B cell (primary cell): ENCODE results near the gene TXK. TPM values are rescaled to one million over a fixed set of nuclear protein-coding genes. Genes with fewer than 3 reads are reported as not detected.

ENCODE experiments used
- ATAC-seq: fragments of 200-7000 bp; cut with Tn5 transposase; one replicate; pipeline ENCODE4 v1.10.0; 2021; ENCODE audit warnings: low read depth, mild to moderate bottlenecking, moderate number of reproducible peaks, moderate library complexity
- CTCF ChIA-PET: fragments of 350-600 bp; sonication (Branson Sonifier 250); formaldehyde crosslinking; loops from one replicate; lab custom pipeline; 2021; ENCODE audit warnings: antibody characterized with exemption, inconsistent platforms; lab: Charles Lee
- POLR2A ChIA-PET: fragments of 350-600 bp; sonication (Branson Sonifier 250); formaldehyde crosslinking; loops from one replicate; lab custom pipeline; 2021; ENCODE audit warnings: antibody characterized with exemption; lab: Charles Lee
- DNase-seq: peaks from one replicate; pipeline ENCODE4 v3.0.0; 2013
- H2AFZ ChIP-seq: 2 replicates; pipeline ENCODE4 v1.6.1; 2012; ENCODE audit warnings: mild to moderate bottlenecking, low read depth, low read length; ENCODE audit not compliant: insufficient read depth, poor library complexity, severe bottlenecking
- H3K27ac ChIP-seq, 2 donors: 1 replicate in 1 of 2; 2 replicates in 1 of 2; pipeline ENCODE4 v1.5.1; 2012 to 2013; ENCODE audit warnings: low read length in 2 of 2, mild to moderate bottlenecking in 2 of 2, moderate library complexity in 1 of 2
- H3K27me3 ChIP-seq, 4 experiments: fragments of 200-600 bp in 1 of 4; sonication (generic) in 1 of 4; replicated peaks in 1 of 4; 1 replicate in 2 of 4; 2 replicates in 2 of 4; pipeline versions ENCODE4 v1.6.1 to v1.7.0; 2013 to 2016; ENCODE audit warnings: low read length in 3 of 4, mild to moderate bottlenecking in 2 of 4, mixed read lengths in 1 of 4, moderate library complexity in 1 of 4; ENCODE audit not compliant: insufficient read depth in 4 of 4, control insufficient read depth in 3 of 4; ENCODE audit errors: control extremely low read depth in 1 of 4
- H3K36me3 ChIP-seq, 2 experiments: replicated peaks in 1 of 2; 1 replicate in 1 of 2; 2 replicates in 1 of 2; pipeline versions ENCODE4 v1.6.1 to v1.7.1; 2013; ENCODE audit warnings: low read length in 1 of 2; ENCODE audit not compliant: insufficient read depth in 2 of 2, control insufficient read depth in 1 of 2; ENCODE audit errors: control extremely low read depth in 1 of 2, extremely low read depth in 1 of 2
- H3K4me1 ChIP-seq, 2 donors: fragments of 200-600 bp in 1 of 2; sonication (generic) in 1 of 2; 1 replicate in 1 of 2; 2 replicates in 1 of 2; pipeline versions ENCODE4 v1.5.1 to v1.6.1; 2013 to 2017; ENCODE audit warnings: low read length in 2 of 2; ENCODE audit not compliant: control insufficient read depth in 2 of 2, insufficient read depth in 2 of 2
- H3K4me2 ChIP-seq: replicated peaks from 2 replicates; pipeline ENCODE3; 2012; ENCODE audit warnings: mild to moderate bottlenecking, low read depth, low read length; ENCODE audit not compliant: poor library complexity, severe bottlenecking
- H3K4me3 ChIP-seq, 5 experiments: fragments of 200-600 bp in 1 of 5; sonication (generic) in 1 of 5; 1 replicate in 3 of 5; 2 replicates in 2 of 5; pipeline versions ENCODE4 v1.5.1 to v1.7.0; 2011 to 2016; ENCODE audit warnings: low read length in 4 of 5, mild to moderate bottlenecking in 4 of 5, low read depth in 2 of 5, control low read depth in 1 of 5, moderate library complexity in 1 of 5; ENCODE audit not compliant: insufficient read depth in 1 of 5; ENCODE audit errors: control extremely low read depth in 1 of 5, extremely low read depth in 1 of 5
- H3K79me2 ChIP-seq: fragments of 200-600 bp; sonication (generic); one replicate; pipeline ENCODE4 v1.6.0; 2016; ENCODE audit warnings: low read length; ENCODE audit not compliant: control insufficient read depth, insufficient read depth
- H3K9ac ChIP-seq: fragments of 200-600 bp; sonication (generic); 2 replicates; pipeline ENCODE4 v1.6.1; 2017; ENCODE audit warnings: mild to moderate bottlenecking, low read length, moderate library complexity
- H3K9me3 ChIP-seq, 3 donors: one replicate each; pipeline versions ENCODE4 v1.6.1 to v1.7.1; 2013; ENCODE audit warnings: low read length in 2 of 3; ENCODE audit not compliant: control insufficient read depth in 2 of 3, insufficient read depth in 1 of 3; ENCODE audit errors: control extremely low read depth in 1 of 3
- H4K20me1 ChIP-seq: 2 replicates; pipeline ENCODE4 v1.6.0; 2012; ENCODE audit warnings: mild to moderate bottlenecking, low read length; ENCODE audit not compliant: insufficient read depth, control insufficient read depth, poor library complexity, severe bottlenecking
- H3K27ac Mint-ChIP-seq: one replicate; pipeline ENCODE4 v1.8.0; 2021; ENCODE audit warnings: mixed read lengths
- H3K27me3 Mint-ChIP-seq: one replicate; pipeline ENCODE4 v1.8.0; 2021; ENCODE audit warnings: mixed read lengths
- H3K4me1 Mint-ChIP-seq: one replicate; pipeline ENCODE4 v1.8.0; 2021; ENCODE audit warnings: mixed read lengths
- H3K4me3 Mint-ChIP-seq: one replicate; pipeline ENCODE4 v1.8.0; 2021; ENCODE audit warnings: mixed read lengths
- H3K9me3 Mint-ChIP-seq: one replicate; pipeline ENCODE4 v1.8.0; 2022; ENCODE audit warnings: mixed read lengths; ENCODE audit not compliant: insufficient read depth
- CTCF ChIP-seq: fragments of 200-600 bp; IDR thresholded peaks from one replicate; pipeline ENCODE4 v1.8.0; 2022; ENCODE audit warnings: antibody characterized with exemption, mild to moderate bottlenecking
- EZH2 ChIP-seq: IDR thresholded peaks from 2 replicates; pipeline ENCODE4 v1.6.1; 2012; ENCODE audit warnings: borderline replicate concordance, low read depth, mild to moderate bottlenecking, moderate library complexity, low read length; ENCODE audit not compliant: insufficient read depth, poor library complexity, severe bottlenecking
- WGBS: methylation state at CpG from one replicate; pipeline ENCODE4 v1.1.5; 2013; ENCODE audit warnings: missing lambda C conversion rate; ENCODE audit not compliant: insufficient coverage; 5-methylcytosine and 5-hydroxymethylcytosine counted together
- intact Hi-C: fragments of 100-400 bp; cut with micrococcal nuclease; formaldehyde crosslinking; loops from one replicate; pipeline ENCODE4 v1.10.0; 2022
- polyA plus RNA-seq: library from polyadenylated mRNA; depleted of rRNA; stranded (reverse); fragments of >200 nt; gene quantifications from 2 replicates; pipeline ENCODE4 v1.2.3, GENCODE V29; 2012
- total RNA-seq, 2 donors: library from RNA; stranded (reverse); fragments of 120-200 nt in 1 of 2; gene quantifications; 1 replicate in 1 of 2; 2 replicates in 1 of 2; pipeline versions ENCODE4 v1.2.3 to v1.2.4, GENCODE V29; 2013 to 2022

The TXK gene
- total and polyA plus RNA-seq, 2 donors (not counting 1 experiment from before 2014, with no cell fraction given) = 0.79 to 1.1 TPM

GRCh38 chr4:48147621-48148020 lies 13.6 kb upstream of the TXK start:
- DNase-seq (no peak), ATAC-seq (no peak)
- CTCF ChIA-PET = no interaction called here
- Histone ChIP-seq H3K4me2 (no peak overlapping the region), H3K4me3 (no peak overlapping the region), H3K27ac (no peak overlapping the region), H3K27me3 (no peaks in the 10 kb centered on the region), H3K9ac (no peak overlapping the region), H4K20me1 (no peaks in the 10 kb centered on the region), H3K36me3 (peaks cover 0 to 25% of the 10 kb centered on the region in 2 experiments), H3K9me3 (no peaks in the 10 kb centered on the region), H3K4me1 (no peaks in the 10 kb centered on the region), H2AFZ (no peak overlapping the region), H3K79me2 (no peaks in the 10 kb centered on the region)
- POLR2A ChIA-PET = no interaction called here
- no peaks in the 10 kb centered on the region for H3K4me1 Mint-ChIP-seq
- TF ChIP-seq CTCF = no peak
- TF ChIP-seq EZH2 = no peak
- intact Hi-C loops = loop anchor here (10.0 kb wide), 1 partner anchor 47 kb away; no protein-coding TSS in a partner anchor
- no peak overlapping the region for H3K4me3 Mint-ChIP-seq
- WGBS = no CpG with 5 or more reads among the region's 1 CpG
- H3K9me3 Mint-ChIP-seq = no peaks in the 10 kb centered on the region
- no peak overlapping the region for H3K27ac Mint-ChIP-seq
- no peaks in the 10 kb centered on the region for H3K27me3 Mint-ChIP-seq

GRCh38 chr4:48141048-48141447 lies 7.0 kb upstream of the TXK start:
- ATAC-seq (peak; percentile 37), DNase-seq (peak; percentile 53)
- H3K27ac ChIP-seq = no peak overlapping the region
- intact Hi-C loops = loop anchor here (1.0 to 10.0 kb wide), 4 partner anchors 14 to 131 kb away; no protein-coding TSS in a partner anchor
- H3K4me3 ChIP-seq = no peak overlapping the region
- ChIA-PET CTCF (interaction anchor here (1.3 to 5.6 kb wide), 3 partner anchors 12 to 214 kb away, joined by 3 to 82 read pairs (median 4); no protein-coding TSS in a partner anchor), POLR2A (no interaction called here)
- Mint-ChIP-seq H3K9me3 (no peaks in the 10 kb centered on the region), H3K27me3 (no peaks in the 10 kb centered on the region), H3K4me3 (no peak overlapping the region), H3K27ac (no peak overlapping the region), H3K4me1 (peaks cover 34% of the 10 kb centered on the region)
- no peak overlapping the region for H3K4me2 ChIP-seq
- peaks cover 8 to 27% of the 10 kb centered on the region in 2 experiments for H3K36me3 ChIP-seq
- no peaks in the 10 kb centered on the region for H3K9me3 ChIP-seq
- no peak overlapping the region for H3K9ac ChIP-seq
- H4K20me1 ChIP-seq = no peaks in the 10 kb centered on the region
- no peaks in the 10 kb centered on the region for H3K79me2 ChIP-seq
- no CpG with 5 or more reads among the region's 2 CpGs for WGBS
- H3K4me1 ChIP-seq = peaks cover 27 to 31% of the 10 kb centered on the region in 2 donors
- H3K27me3 ChIP-seq = no peaks in the 10 kb centered on the region
- H2AFZ ChIP-seq = no peak overlapping the region
- TF ChIP-seq EZH2 = no peak
- peak; percentile 84 for TF ChIP-seq CTCF
